ENCODE measurements around the gene RNU2-1. TPM values are rescaled to one million over a fixed set of nuclear protein-coding genes. Genes with fewer than 3 reads are reported as not detected.
A peak's percentile ranks its signal among the peaks of the same experiment; 100 is the strongest.
"Not testable (repeated sequence)": the region's sequence is repeated elsewhere in the genome, so short reads cannot be mapped to it uniquely, and the experiment has no call there.

The RNU2-1 gene
- total RNA-seq, 1 donor from 2014 or later, result 6,310 TPM

DNA sequence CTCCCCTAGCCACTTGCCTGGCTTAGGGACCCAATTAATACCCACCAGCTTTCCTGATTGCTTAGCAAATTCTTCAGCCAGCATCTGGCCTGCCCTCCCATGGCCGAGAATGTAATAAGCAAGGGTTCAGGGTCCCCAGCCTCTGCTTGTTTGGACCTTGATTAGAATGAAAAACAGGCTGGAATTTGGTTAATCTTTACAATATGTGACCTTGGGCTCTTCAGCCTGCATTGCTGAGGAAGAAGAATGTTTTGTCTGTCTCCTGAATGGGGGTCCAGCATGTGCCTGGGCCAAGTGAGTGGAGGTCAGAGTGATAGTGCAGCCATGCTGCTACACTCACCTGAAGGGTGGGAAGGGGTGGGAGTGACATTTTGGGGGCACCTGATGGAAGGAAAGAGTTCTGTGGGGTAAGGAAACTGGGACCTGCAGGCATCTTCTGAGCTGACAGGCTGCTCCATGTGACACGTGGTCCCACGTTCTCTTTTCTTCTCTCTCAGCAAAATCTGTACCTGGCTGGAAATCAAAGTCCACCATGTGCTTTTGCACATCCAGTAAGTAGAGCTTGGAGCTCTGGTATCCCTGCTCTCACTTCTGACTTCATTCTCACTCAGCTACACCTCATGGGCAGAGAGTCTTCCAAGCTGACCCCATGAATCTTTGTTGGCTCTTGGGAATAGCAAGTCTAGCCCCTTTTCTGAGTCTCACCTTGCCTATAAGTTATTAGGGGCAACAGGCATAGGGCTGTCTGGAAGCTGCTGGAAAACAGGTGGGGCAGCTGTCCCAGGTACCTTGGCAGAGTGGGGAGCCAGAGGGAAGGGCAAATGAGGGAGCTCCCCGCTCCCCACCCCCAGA lies 16.8 kb downstream of the RNU2-1 start:
- no peak for DNase-seq (ENCODE audit: low spot score)
- intact Hi-C loops (cut with DNase I), result no loop called here

DNA sequence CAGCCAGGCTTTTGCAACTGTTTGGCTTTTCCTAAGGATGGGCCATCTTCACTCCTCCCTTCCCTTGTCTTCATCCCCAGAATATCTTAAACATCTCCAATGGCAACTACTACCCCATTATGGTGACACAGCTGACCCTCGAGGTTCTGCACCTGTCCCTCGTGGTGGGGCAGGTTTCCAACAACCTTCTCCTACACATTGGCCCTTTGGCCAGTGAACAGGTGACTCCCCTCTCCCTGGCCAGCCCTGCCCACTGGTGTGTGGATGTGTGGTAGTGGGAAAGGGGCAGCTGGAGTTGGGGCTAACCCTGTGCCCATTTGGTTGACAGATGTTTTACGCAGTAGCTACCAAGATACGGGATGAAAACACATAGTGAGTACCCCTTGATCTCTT lies 17.4 kb downstream of the RNU2-1 start:
- no peak for DNase-seq (ENCODE audit: low spot score)
- intact Hi-C loops (cut with DNase I), result no loop called here

DNA sequence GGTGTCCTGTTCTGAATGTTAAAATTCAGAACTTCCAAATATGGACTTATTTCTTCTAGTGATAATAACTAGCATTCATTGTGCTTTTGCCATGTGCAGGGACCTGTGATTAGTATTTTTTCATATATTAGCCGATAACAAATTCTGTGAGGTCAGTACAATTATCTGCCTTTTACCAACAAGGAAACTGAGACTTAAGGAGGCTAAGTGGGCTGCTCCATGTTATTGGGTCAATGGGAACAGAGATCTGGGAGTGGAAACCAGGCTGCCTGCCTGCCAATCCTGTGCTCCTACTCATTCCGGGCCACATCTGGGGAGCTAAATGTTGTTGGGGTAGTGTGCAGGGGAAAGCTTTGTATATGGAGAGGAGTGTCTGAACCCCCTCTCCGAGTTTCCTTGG lies 18.4 kb downstream of the RNU2-1 start:
- DNase-seq (ENCODE audit: low spot score), result no peak
- intact Hi-C loops (cut with DNase I), result no loop called here

DNA sequence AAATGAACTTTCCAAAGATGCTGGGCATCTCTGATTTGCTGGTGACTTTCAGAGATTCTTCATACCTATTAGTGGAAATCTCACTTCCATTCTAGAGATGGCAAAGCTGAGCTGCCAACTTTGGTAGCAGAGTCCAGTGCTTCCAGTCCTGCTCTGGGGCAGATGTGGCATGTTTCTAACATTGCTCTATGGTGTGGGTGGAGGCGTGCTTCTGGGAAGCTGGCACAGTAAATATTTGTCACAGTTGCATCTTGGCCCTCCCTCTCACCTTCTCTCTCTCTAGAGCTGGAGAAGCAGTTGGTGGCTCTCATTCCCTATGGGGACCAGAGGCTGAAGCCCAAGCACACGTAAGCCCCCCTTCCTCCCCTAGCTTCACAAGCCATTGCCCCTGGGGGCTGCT lies 20.2 kb downstream of the RNU2-1 start:
- intact Hi-C loops (cut with DNase I), result no loop called here
- no peak for DNase-seq (ENCODE audit: low spot score)

DNA sequence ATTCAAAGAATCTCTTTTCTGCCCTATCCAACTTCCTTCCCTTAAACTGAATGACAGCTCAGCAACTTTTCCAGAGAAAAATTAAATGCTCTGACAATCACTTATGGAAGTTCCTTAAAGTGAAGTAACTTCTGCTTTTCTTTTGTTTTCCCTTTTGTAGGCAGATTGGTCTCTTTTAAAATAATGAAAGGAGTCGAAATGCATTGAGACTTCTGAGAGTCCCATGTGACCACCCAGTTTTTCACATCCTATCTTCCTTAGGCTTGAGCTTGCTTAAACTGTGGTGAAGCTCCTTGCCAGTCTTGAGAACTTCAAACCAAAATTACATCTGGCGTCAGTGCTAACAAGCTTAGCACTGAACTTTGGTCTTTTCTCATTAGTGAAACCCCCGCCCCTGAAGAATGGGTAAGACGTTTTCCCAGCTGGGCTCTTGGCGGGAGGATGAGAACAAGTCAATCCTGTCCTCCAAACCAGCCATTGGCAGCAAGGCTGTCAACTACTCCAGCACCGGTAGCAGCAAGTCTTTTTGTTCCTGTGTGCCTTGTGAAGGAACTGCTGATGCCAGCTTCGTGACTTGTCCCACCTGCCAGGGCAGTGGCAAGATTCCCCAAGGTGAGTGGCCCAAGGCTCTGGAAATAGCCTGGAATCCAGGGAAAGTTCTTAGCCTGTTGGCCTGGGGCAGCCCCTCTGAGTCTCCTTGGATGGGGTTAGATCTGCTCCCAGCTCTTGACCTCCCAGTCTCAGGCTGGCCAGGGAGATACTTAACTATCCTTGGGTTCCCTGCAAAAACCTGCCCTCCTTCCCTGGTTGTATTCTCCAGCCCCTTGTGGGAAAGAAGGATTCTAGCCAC lies 20.9 kb downstream of the RNU2-1 start:
- intact Hi-C loops (cut with DNase I), result no loop called here
- no peak for DNase-seq (ENCODE audit: low spot score)

DNA sequence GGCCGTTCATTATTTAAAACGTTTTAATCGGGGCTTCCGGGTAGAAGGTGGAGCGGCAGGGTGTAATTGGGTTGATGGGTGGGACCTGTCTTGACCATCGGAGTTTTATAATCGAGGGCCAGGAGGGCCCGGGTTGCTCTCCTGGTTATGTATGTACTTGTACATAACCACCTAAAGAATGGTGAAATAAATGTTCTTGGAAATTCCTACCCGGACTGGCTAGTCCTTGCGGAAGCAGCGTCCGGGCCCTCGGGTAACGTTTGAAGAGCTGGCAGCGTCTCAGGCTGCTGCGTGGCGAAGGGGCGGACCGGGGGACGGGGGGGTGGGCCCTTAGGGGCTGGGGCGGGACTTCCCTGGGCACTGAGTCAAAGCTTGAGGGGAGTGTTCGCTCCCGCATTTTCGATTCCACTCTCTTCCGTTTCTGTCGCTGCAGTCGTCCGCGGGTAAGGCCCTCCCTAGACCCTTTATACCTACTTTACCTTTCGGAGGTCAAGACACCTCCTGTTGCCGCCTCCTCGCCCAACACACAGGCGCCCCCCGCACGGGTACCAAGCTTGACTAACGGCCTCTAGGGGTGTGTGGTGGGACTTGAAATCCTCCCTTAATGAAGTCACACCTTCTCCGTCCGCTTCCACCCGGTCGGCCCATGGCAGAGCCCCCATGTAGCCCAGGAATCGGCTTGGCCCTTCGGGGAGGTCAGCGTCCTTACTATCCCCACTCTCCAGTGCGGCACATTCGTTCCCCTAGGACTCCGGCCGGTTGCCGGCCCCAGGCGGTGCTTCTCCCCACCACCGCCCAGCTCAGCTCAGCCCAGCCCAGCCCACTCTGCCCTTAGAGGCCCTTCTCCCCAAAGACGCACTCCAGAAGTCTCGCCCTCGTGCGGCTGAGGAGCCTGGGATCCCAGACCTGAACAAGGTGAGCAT lies 22.0 kb downstream of the RNU2-1 start, which contains the start of gene TMEM106A:
Gene TMEM106A (plus strand): TSS at position 396 of the 923 bp plus-strand sequence. CDS start 1,167 bp downstream, outside the sequence.
- intact Hi-C loops (cut with DNase I), result no loop called here
- peak; percentile 80 for DNase-seq (ENCODE audit: low spot score)

DNA sequence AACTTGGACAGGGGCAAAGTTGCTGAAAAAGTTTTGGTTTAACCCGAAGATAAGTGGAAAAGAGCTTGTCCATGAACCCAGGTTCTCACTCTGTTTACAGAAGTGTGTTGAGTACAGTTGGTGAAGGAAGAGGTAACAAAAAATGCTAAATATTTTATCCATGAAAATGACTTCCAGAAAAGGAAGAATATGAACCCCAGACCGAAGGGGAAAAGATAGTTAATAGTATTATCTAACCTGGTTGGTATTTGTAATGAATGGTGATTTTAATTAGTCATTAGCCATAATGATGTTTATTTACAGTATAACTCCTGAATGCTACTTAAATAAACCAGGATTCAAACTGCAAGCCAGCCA lies 22.7 kb downstream of the RNU2-1 start:
- intact Hi-C loops (cut with DNase I), result no loop called here
- DNase-seq (ENCODE audit: low spot score), result no peak

DNA sequence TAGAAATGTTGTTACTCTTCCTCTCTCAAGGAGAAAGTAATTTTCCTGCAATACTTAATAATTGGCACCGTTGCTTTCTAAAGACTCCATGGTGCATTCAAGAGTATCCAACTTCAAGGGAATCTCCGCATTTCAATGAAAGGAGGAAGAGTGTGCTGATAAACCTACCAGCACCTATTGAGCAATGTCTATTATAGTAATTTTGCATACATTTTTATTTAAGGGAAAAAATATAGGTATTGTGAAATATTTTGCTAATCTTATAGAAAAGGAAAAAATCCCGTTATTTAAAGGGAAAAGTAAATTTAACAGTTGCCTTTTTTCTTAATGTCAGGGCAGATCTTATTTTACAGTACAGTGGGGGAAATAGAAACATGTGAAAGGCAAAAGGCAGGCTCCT lies 23.2 kb downstream of the RNU2-1 start:
- DNase-seq (ENCODE audit: low spot score), result no peak
- intact Hi-C loops (cut with DNase I), result no loop called here

DNA sequence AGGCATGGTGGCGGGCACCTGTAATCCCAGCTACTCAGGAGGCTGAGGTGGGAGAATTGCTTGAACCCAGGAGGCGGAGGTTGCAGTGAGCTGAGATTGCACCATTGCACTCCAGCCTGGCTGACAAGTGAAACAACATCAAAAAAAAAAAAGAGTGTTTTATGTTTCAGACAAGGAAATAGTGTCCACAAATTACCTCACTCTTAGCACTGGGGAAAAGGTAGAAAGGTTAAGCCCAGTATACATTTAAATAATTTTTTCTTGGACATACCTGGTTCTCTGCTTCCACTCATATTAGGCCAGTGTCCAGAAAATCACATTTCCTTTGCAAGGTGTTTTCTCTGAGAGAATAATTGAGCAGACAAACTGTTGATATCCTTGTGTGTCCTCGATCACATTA lies 30.8 kb downstream of the RNU2-1 start:
- intact Hi-C loops (cut with DNase I); DNase-seq (ENCODE audit: low spot score): not testable (repeated sequence)

DNA sequence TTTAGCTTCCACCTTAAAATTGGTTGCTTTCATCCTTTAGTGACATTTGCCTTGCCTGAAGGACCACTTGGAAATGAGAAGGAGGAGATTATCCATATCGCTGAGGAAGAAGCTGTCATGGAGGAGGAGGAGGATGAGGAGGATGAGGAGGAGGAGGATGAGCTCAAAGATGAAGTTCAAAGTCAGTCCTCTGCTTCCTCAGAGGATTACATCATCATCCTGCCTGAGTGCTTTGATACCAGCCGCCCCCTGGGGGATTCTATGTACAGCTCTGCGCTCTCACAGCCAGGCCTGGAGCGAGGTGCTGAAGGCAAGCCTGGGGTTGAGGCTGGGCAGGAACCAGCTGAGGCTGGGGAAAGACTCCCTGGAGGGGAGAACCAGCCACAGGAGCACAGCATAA lies 33.6 kb downstream of the RNU2-1 start:
- no peak for DNase-seq (ENCODE audit: low spot score)
- intact Hi-C loops (cut with DNase I), result no loop called here

DNA sequence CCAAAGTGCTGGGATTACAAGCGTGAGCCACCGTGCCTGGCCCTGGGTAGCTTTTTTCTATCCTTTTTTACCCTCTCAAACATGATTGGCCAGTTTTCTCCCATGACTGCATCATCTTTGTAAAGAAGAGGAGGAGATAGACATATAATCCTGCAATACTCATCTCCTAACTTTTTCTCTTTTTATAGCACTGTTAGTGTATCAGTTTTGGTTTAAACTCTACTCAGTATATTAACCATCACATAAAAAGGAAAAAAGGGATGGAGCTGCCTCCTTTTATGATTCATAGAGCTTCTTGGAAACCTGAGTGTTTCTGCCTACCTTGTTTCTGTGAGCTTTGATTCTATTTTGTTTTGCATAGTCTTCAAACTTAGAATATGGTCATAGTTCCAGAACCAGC lies 34.1 kb downstream of the RNU2-1 start:
- no peak for DNase-seq (ENCODE audit: low spot score)
- intact Hi-C loops (cut with DNase I), result no loop called here

DNA sequence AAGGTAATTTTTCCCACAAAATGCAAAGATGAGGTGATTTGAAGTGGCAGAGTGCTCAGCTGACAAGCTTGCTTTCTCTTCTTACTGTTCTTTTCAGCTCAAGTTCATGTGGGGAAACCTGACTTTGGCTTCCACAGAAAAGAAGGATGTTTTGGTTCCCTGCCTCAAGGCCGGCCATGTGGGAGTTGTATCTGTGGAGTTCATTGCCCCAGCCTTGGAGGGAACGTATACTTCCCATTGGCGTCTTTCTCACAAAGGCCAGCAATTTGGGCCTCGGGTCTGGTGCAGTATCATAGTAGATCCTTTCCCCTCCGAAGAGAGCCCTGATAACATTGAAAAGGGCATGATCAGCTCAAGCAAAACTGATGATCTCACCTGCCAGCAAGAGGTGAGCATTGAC lies 40.5 kb downstream of the RNU2-1 start:
- intact Hi-C loops (cut with DNase I), result no loop called here
- DNase-seq (ENCODE audit: low spot score), result no peak

DNA sequence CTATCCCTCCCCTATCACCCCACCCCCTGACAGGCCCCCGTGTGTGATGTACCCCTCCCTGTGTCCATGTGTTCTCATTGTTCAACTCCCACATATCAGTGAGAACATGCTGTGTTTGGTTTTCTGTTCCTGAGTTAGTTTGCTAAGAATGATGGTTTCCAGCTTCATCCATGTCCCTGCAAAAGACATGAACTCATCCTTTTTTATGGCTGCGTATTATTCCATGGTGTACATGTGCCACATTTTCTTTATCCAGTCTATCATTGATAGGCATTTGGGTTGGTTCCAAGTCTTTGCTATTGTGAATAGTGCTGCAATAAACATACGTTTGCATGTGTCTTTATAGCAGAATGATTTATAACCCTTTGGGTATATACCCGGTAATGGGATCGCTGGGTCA lies 47.1 kb downstream of the RNU2-1 start:
- DNase-seq (ENCODE audit: low spot score); intact Hi-C loops (cut with DNase I): not testable (repeated sequence)

DNA sequence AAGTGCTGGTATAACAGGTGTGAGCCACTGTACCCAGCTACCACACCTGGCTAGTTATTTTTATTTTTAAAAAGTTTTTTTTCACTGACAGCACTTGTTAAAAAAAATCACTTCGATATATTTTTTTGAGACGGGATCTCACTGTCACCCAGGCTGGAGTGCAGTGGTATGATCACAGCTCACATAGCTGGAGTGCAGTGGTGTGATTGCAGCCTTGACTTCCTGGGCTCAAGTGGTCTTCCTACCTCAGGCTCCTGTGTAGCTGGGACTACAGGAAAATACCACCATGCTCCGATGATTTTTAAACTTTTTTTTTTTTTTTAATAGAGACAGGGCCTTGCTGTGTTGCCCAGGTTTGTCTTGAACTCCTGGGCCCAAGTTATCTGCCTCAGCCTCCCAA lies 49.9 kb downstream of the RNU2-1 start:
- DNase-seq (ENCODE audit: low spot score), result no peak
- intact Hi-C loops (cut with DNase I), result no loop called here

Other genes with a start within 250 kb of the RNU2-1 start
- gene RPL27, start 235.6 kb downstream of the RNU2-1 start, total RNA-seq, result 536 TPM
- gene IFI35, start 227.2 kb downstream of the RNU2-1 start, total RNA-seq, result 13.7 TPM
- 81.3 TPM for gene VAT1, start 211.6 kb downstream of the RNU2-1 start, total RNA-seq
- 0.89 TPM for gene RND2, start 208.7 kb downstream of the RNU2-1 start, total RNA-seq
- gene BRCA1, start 108.6 kb downstream of the RNU2-1 start, total RNA-seq, result 6.1 TPM
- 97.6 TPM for gene NBR1, start 62.8 kb downstream of the RNU2-1 start, total RNA-seq
- 4.0 TPM for gene TMEM106A, start 22.1 kb downstream of the RNU2-1 start, total RNA-seq
- not detected for gene CCDC200, start 5.4 kb downstream of the RNU2-1 start, total RNA-seq
- gene ARL4D, start 165.0 kb upstream of the RNU2-1 start, total RNA-seq, result 4.4 TPM
- 32.7 TPM for gene DHX8, start 250.0 kb upstream of the RNU2-1 start, total RNA-seq

Data from cardiac septum (tissue), 1 donor.